ENCODE results near the gene TECPR2. TPM values are rescaled to one million over a fixed set of nuclear protein-coding genes. Genes with fewer than 3 reads are reported as not detected.

TECPR2 gene
- total and polyA plus RNA-seq, 4 donors = 2.0 to 12.6 (median 5.2) TPM

- no peak overlapping the region for H3K4me3 ChIP-seq (ENCODE audit: low read depth in 1 of 3, low read length in 3 of 3)
- H3K27ac ChIP-seq (ENCODE audit: low read depth in 1 of 2, low read length in 2 of 2) = no peak overlapping the region
- no peak for TF ChIP-seq GABPA (IDR thresholded peaks at IDR 0.05 in 1 of 2, conservative IDR thresholded peaks at IDR 0.05 in 1 of 2)
- TF ChIP-seq SP1 (IDR thresholded peaks at IDR 0.05) = no peak
- no peak for TF ChIP-seq RXRA (IDR thresholded peaks at IDR 0.05)
- no peak for TF ChIP-seq FOXA1 (IDR thresholded peaks at IDR 0.05)
- no peak for TF ChIP-seq MAX (IDR thresholded peaks at IDR 0.05)
- TF ChIP-seq HNF4G (IDR thresholded peaks at IDR 0.05) = no peak
- TF ChIP-seq, protein P1, sequence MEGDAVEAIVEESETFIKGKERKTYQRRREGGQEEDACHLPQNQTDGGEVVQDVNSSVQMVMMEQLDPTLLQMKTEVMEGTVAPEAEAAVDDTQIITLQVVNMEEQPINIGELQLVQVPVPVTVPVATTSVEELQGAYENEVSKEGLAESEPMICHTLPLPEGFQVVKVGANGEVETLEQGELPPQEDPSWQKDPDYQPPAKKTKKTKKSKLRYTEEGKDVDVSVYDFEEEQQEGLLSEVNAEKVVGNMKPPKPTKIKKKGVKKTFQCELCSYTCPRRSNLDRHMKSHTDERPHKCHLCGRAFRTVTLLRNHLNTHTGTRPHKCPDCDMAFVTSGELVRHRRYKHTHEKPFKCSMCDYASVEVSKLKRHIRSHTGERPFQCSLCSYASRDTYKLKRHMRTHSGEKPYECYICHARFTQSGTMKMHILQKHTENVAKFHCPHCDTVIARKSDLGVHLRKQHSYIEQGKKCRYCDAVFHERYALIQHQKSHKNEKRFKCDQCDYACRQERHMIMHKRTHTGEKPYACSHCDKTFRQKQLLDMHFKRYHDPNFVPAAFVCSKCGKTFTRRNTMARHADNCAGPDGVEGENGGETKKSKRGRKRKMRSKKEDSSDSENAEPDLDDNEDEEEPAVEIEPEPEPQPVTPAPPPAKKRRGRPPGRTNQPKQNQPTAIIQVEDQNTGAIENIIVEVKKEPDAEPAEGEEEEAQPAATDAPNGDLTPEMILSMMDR (IDR thresholded peaks at IDR 0.05; ENCODE audit: low read depth, low read length, missing input control) = no peak
- no peak for TF ChIP-seq HNF4A (conservative IDR thresholded peaks at IDR 0.05)
- no peak for TF ChIP-seq REST (IDR thresholded peaks at IDR 0.05)
- TF ChIP-seq, protein P2, sequence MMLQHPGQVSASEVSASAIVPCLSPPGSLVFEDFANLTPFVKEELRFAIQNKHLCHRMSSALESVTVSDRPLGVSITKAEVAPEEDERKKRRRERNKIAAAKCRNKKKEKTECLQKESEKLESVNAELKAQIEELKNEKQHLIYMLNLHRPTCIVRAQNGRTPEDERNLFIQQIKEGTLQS (IDR thresholded peaks at IDR 0.05) = no peak
- TF ChIP-seq, protein P3, sequence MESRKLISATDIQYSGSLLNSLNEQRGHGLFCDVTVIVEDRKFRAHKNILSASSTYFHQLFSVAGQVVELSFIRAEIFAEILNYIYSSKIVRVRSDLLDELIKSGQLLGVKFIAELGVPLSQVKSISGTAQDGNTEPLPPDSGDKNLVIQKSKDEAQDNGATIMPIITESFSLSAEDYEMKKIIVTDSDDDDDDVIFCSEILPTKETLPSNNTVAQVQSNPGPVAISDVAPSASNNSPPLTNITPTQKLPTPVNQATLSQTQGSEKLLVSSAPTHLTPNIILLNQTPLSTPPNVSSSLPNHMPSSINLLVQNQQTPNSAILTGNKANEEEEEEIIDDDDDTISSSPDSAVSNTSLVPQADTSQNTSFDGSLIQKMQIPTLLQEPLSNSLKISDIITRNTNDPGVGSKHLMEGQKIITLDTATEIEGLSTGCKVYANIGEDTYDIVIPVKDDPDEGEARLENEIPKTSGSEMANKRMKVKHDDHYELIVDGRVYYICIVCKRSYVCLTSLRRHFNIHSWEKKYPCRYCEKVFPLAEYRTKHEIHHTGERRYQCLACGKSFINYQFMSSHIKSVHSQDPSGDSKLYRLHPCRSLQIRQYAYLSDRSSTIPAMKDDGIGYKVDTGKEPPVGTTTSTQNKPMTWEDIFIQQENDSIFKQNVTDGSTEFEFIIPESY (IDR thresholded peaks at IDR 0.05) = no peak
- no peak for TF ChIP-seq TAF1 (conservative IDR thresholded peaks at IDR 0.05)
- no peak for TF ChIP-seq RAD21 (IDR thresholded peaks at IDR 0.05)
- TF ChIP-seq JUND (IDR thresholded peaks at IDR 0.05) = no peak
- TF ChIP-seq YY1 (IDR thresholded peaks at IDR 0.05) = no peak
- no peak for TF ChIP-seq EGR1 (IDR thresholded peaks at IDR 0.05; ENCODE audit: low read depth in 2 of 2)
- TF ChIP-seq NR2F2 (IDR thresholded peaks at IDR 0.05) = no peak
- TF ChIP-seq FOXA2 (IDR thresholded peaks at IDR 0.05) = no peak
- peaks cover 3 to 12% (median 9%) of the 10 kb centered on the region in 4 donors for H3K4me1 ChIP-seq (ENCODE audit: control insufficient read depth in 4 of 4, insufficient read depth in 4 of 4, low read length in 3 of 4)
- no peak for DNase-seq (ENCODE audit: low spot score)
- no peak overlapping the region for H3K9ac ChIP-seq (ENCODE audit: low read depth in 1 of 2, low read length in 2 of 2)
- no peaks in the 10 kb centered on the region for H3K27me3 ChIP-seq (ENCODE audit: control insufficient read depth in 4 of 4, insufficient read depth in 4 of 4, low read length in 3 of 4)
- 69% methylated on average over 3 of the region's 3 CpGs for WGBS
- H3K36me3 ChIP-seq (ENCODE audit: control insufficient read depth in 4 of 4, insufficient read depth in 3 of 4, low read depth in 1 of 4, low read length in 3 of 4) = no peaks in the 10 kb centered on the region
- no peaks in the 10 kb centered on the region for H3K9me3 ChIP-seq (ENCODE audit: control insufficient read depth in 4 of 4, low read length in 3 of 4)
Observed at GRCh38 chr14:102523200-102523568, 160.4 kb downstream of the TECPR2 start.
